Caco-2 (cell line): ENCODE results near the gene MAGEC3. TPM values are rescaled to one million over a fixed set of nuclear protein-coding genes. Genes with fewer than 3 reads are reported as not detected.

ENCODE experiments used
- BruUV-seq: library from RNA; stranded (reverse); fragments of 400-500 nt; replicated peaks from 2 replicates; lab custom pipeline; 2021; lab: Mats Ljungman, UMichigan
- CTCF ChIA-PET: fragments of 300-600 bp; sonication (Branson Sonifier 250); formaldehyde crosslinking; loops from one replicate; lab custom pipeline; 2022; ENCODE audit warnings: antibody characterized with exemption; lab: Charles Lee
- POLR2A ChIA-PET: fragments of 300-600 bp; sonication (Branson Sonifier 250); formaldehyde crosslinking; loops from one replicate; lab custom pipeline; 2022; ENCODE audit warnings: antibody characterized with exemption; lab: Charles Lee
- DNase-seq, 2 experiments: peaks; one replicate each; pipeline versions ENCODE4 v3.0.0 to v3.0.0-alpha.2; 2020 to 2022
- H3K27me3 ChIP-seq: replicated peaks from 2 replicates; pipeline ENCODE4 v1.6.0; 2011; ENCODE audit warnings: low read length; ENCODE audit not compliant: control insufficient read depth, insufficient read depth
- H3K36me3 ChIP-seq: 2 replicates; pipeline ENCODE4 v1.5.1; 2011; ENCODE audit warnings: low read length; ENCODE audit not compliant: control insufficient read depth, insufficient read depth
- H3K4me1 ChIP-seq: fragments of 250-450 bp; sonication (Bioruptor Pico); 2 replicates; pipeline ENCODE4 v1.5.1; 2020; ENCODE audit warnings: mild to moderate bottlenecking
- H3K4me3 ChIP-seq: 2 replicates; pipeline ENCODE4 v1.5.1; 2011; ENCODE audit warnings: low read depth, mild to moderate bottlenecking, control low read depth, low read length
- H3K9me3 ChIP-seq: fragments of 250-450 bp; sonication (Bioruptor Pico); 2 replicates; pipeline ENCODE4 v1.5.1; 2020; ENCODE audit warnings: mild to moderate bottlenecking, moderate library complexity
- H3K27ac Mint-ChIP-seq: one replicate; pipeline ENCODE4 v1.8.0; 2022; ENCODE audit warnings: mixed read lengths; ENCODE audit not compliant: unreplicated experiment
- H3K27me3 Mint-ChIP-seq: one replicate; pipeline ENCODE4 v1.8.0; 2022; ENCODE audit warnings: mixed read lengths; ENCODE audit not compliant: insufficient read depth, unreplicated experiment
- H3K36me3 Mint-ChIP-seq: one replicate; pipeline ENCODE4 v1.8.0; 2022; ENCODE audit warnings: mild to moderate bottlenecking, mixed read lengths; ENCODE audit not compliant: insufficient read depth, unreplicated experiment
- H3K4me1 Mint-ChIP-seq: one replicate; pipeline ENCODE4 v1.8.0; 2022; ENCODE audit warnings: low read depth, mixed read lengths; ENCODE audit not compliant: unreplicated experiment
- H3K4me3 Mint-ChIP-seq: one replicate; pipeline ENCODE4 v1.8.0; 2022; ENCODE audit warnings: mild to moderate bottlenecking, moderate library complexity, mixed read lengths; ENCODE audit not compliant: unreplicated experiment
- H3K9me3 Mint-ChIP-seq: one replicate; pipeline ENCODE4 v1.8.0; 2022; ENCODE audit warnings: mixed read lengths; ENCODE audit not compliant: unreplicated experiment
- intact Hi-C: fragments of 100-400 bp; cut with micrococcal nuclease; formaldehyde crosslinking; loops from one replicate; pipeline ENCODE4 v1.10.0; 2022; ENCODE audit not compliant: unreplicated experiment
- total RNA-seq: library from RNA; stranded (reverse); gene quantifications from 2 replicates; pipeline ENCODE4 v1.2.3, GENCODE V29; 2022
- TF ChIP-seq, protein P1 (sequence below), 2 experiments: fragments of 200-600 bp in 1 of 2; IDR thresholded peaks; 1 replicate in 1 of 2; 2 replicates in 1 of 2; pipeline versions ENCODE4 v1.5.1 to v1.8.0; 2011 to 2022; ENCODE audit warnings: antibody characterized with exemption in 1 of 2, control low read depth in 1 of 2, inconsistent platforms in 1 of 2, low read depth in 1 of 2, low read length in 1 of 2, mild to moderate bottlenecking in 1 of 2, moderate library complexity in 1 of 2; ENCODE audit not compliant: insufficient read depth in 1 of 2, severe bottlenecking in 1 of 2, unreplicated experiment in 1 of 2

MAGEC3 gene
- total RNA-seq, 1 experiment from 2014 or later, result not detected

DNA sequence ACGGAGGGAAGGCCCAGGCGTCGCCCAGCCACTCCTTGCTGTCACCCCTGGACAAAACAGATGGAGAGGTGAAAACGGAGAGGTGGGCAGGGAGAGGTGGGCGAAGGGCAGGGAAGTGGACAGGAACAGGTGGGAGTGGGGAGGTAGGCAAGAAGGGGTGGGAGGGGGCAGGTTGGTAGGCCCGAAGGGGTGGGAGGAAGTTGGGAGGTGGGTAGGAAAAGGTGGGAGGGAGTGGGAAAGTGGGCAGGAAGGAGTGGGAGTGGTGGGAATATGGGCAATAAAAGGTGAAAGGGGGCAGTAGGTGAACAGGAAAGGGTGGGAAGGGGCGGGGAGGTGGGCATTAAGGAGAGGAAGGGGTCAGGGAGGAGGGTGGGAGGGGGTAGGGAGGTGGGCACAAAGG lies 56.6 kb downstream of the MAGEC3 start:
- Mint-ChIP-seq H3K36me3 (no peaks in the 10 kb centered on the region), H3K27me3 (no peaks in the 10 kb centered on the region), H3K4me1 (no peaks in the 10 kb centered on the region), H3K27ac (no peak overlapping the region), H3K9me3 (no peaks in the 10 kb centered on the region), H3K4me3 (no peak overlapping the region)
- TF ChIP-seq, protein P1, sequence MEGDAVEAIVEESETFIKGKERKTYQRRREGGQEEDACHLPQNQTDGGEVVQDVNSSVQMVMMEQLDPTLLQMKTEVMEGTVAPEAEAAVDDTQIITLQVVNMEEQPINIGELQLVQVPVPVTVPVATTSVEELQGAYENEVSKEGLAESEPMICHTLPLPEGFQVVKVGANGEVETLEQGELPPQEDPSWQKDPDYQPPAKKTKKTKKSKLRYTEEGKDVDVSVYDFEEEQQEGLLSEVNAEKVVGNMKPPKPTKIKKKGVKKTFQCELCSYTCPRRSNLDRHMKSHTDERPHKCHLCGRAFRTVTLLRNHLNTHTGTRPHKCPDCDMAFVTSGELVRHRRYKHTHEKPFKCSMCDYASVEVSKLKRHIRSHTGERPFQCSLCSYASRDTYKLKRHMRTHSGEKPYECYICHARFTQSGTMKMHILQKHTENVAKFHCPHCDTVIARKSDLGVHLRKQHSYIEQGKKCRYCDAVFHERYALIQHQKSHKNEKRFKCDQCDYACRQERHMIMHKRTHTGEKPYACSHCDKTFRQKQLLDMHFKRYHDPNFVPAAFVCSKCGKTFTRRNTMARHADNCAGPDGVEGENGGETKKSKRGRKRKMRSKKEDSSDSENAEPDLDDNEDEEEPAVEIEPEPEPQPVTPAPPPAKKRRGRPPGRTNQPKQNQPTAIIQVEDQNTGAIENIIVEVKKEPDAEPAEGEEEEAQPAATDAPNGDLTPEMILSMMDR (IDR thresholded peaks at IDR 0.05; ENCODE audit: insufficient read depth in 1 of 2, low read depth in 1 of 2, low read length in 1 of 2, severe bottlenecking in 1 of 2, unreplicated experiment in 1 of 2), result no peak
- DNase-seq, result no peak
- Histone ChIP-seq H3K36me3 (no peaks in the 10 kb centered on the region), H3K4me3 (no peak overlapping the region), H3K9me3 (no peaks in the 10 kb centered on the region), H3K27me3 (no peaks in the 10 kb centered on the region), H3K4me1 (no peaks in the 10 kb centered on the region)
- BruUV-seq, result no TSS peak
- ChIA-PET POLR2A (no interaction called here), CTCF (no interaction called here)
- intact Hi-C loops, result no loop called here

DNA sequence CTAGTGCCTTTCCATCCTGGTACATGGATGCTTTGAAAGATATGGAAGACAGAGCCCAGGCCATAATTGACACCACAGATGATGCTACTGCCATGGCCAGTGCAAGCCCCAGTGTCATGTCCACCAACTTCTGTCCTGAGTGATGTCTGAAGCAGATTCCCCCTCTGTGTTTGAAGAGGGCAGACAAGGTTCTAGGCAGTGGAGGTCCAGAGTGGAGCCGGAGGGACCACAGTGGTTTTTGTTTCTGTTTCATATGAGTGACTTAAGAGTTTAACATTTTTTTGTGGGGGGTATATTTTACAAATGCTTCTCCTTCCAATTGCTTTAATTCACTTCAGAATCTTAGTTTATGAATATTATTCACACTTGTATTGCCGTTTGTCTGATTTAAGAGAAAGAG lies 59.6 kb downstream of the MAGEC3 start:
- no peaks in the 10 kb centered on the region for H3K27me3 Mint-ChIP-seq
- no TSS peak for BruUV-seq
- Histone ChIP-seq H3K27me3 (no peaks in the 10 kb centered on the region), H3K9me3 (no peaks in the 10 kb centered on the region), H3K4me3 (no peak overlapping the region), H3K4me1 (no peaks in the 10 kb centered on the region), H3K36me3 (no peaks in the 10 kb centered on the region)
- TF ChIP-seq, protein P1 (IDR thresholded peaks at IDR 0.05; ENCODE audit: insufficient read depth in 1 of 2, low read depth in 1 of 2, low read length in 1 of 2, severe bottlenecking in 1 of 2, unreplicated experiment in 1 of 2), result no peak
- ChIA-PET CTCF (no interaction called here), POLR2A (no interaction called here)
- DNase-seq, result no peak
- H3K4me1 Mint-ChIP-seq, result no peaks in the 10 kb centered on the region
- no peaks in the 10 kb centered on the region for H3K36me3 Mint-ChIP-seq
- intact Hi-C loops, result no loop called here
- H3K27ac Mint-ChIP-seq, result no peak overlapping the region
- H3K4me3 Mint-ChIP-seq, result no peak overlapping the region
- no peaks in the 10 kb centered on the region for H3K9me3 Mint-ChIP-seq

DNA sequence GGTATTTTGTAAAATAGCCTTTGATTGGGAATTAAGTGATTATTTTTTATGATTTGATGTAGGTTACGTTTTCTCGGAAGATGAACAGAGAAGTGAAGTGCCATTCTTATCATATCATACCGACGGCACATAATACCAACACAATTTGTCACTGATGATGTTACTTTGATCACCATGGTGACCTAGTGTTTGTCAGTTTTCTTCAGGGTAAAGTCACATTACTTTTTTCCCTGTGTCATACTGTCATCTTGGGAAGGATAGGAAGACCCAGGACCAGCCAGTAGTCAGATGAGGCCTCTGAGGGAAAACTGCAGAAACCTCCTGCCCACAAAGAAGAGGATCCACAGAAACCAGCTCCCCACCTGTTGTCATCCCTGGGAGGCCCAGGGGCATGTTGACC lies 64.2 kb downstream of the MAGEC3 start:
- intact Hi-C loops, result no loop called here
- ChIA-PET POLR2A (no interaction called here), CTCF (no interaction called here)
- Histone ChIP-seq H3K27me3 (no peaks in the 10 kb centered on the region), H3K4me1 (no peaks in the 10 kb centered on the region), H3K9me3 (no peaks in the 10 kb centered on the region), H3K36me3 (no peaks in the 10 kb centered on the region), H3K4me3 (no peak overlapping the region)
- Mint-ChIP-seq H3K4me1 (no peaks in the 10 kb centered on the region), H3K9me3 (peaks cover 20% of the 10 kb centered on the region), H3K36me3 (no peaks in the 10 kb centered on the region), H3K4me3 (no peak overlapping the region), H3K27me3 (peaks cover under 1% of the 10 kb centered on the region), H3K27ac (no peak overlapping the region)
- TF ChIP-seq, protein P1 (IDR thresholded peaks at IDR 0.05; ENCODE audit: insufficient read depth in 1 of 2, low read depth in 1 of 2, low read length in 1 of 2, severe bottlenecking in 1 of 2, unreplicated experiment in 1 of 2), result no peak
- no TSS peak for BruUV-seq
- no peak for DNase-seq
